Type B pancreatic cell (in vitro differentiated cells): ENCODE measurements around the gene MAP3K2. TPM values are rescaled to one million over a fixed set of nuclear protein-coding genes. Genes with fewer than 3 reads are reported as not detected.

Source experiments
- DNase-seq: peaks from one replicate; pipeline ENCODE4 v3.0.0; 2021; ENCODE audit warnings: mixed read lengths; ENCODE audit not compliant: unreplicated experiment; ENCODE audit errors: extremely low spot score
- H3K27ac Mint-ChIP-seq: 2 replicates; pipeline ENCODE4 v1.8.0; 2021; ENCODE audit warnings: mild to moderate bottlenecking, mixed read lengths
- H3K27me3 Mint-ChIP-seq: 2 replicates; pipeline ENCODE4 v1.8.0; 2021; ENCODE audit warnings: mixed read lengths
- H3K36me3 Mint-ChIP-seq: 2 replicates; pipeline ENCODE4 v1.8.0; 2021; ENCODE audit warnings: mixed read lengths
- H3K4me1 Mint-ChIP-seq: one replicate; pipeline ENCODE4 v1.8.0; 2021; ENCODE audit warnings: mixed read lengths; ENCODE audit not compliant: unreplicated experiment
- H3K4me3 Mint-ChIP-seq: 2 replicates; pipeline ENCODE4 v1.8.0; 2021; ENCODE audit warnings: mild to moderate bottlenecking, mixed read lengths
- H3K9me3 Mint-ChIP-seq: 2 replicates; pipeline ENCODE4 v1.8.0; 2021; ENCODE audit warnings: mixed read lengths
- CTCF ChIP-seq: fragments of 200-600 bp; sonication (generic); conservative IDR thresholded peaks from 2 replicates; pipeline ENCODE4 v1.5.0; 2021; ENCODE audit warnings: antibody characterized with exemption, mild to moderate bottlenecking
- total RNA-seq: library from RNA; stranded (reverse); gene quantifications from 2 replicates; pipeline ENCODE4 v1.2.1, GENCODE V29; 2021; ENCODE audit warnings: low replicate concordance

Gene MAP3K2
- total RNA-seq, 1 donor from 2014 or later: 30.8 TPM

GRCh38 chr2:127429291-127429690 is 41.5 kb upstream of the MAP3K2 start:
- Mint-ChIP-seq H3K4me3 (no peak overlapping the region), H3K27me3 (peaks cover 15% of the 10 kb centered on the region), H3K36me3 (no peaks in the 10 kb centered on the region), H3K4me1 (peaks cover 13% of the 10 kb centered on the region), H3K9me3 (no peaks in the 10 kb centered on the region), H3K27ac (no peak overlapping the region)
- no peak for DNase-seq
- no peak for TF ChIP-seq CTCF

- no peak overlapping the region for H3K27ac Mint-ChIP-seq
- no peak for TF ChIP-seq CTCF
- no peak overlapping the region for H3K4me3 Mint-ChIP-seq
- H3K9me3 Mint-ChIP-seq: no peaks in the 10 kb centered on the region
- peaks cover 20% of the 10 kb centered on the region for H3K27me3 Mint-ChIP-seq
- no peaks in the 10 kb centered on the region for H3K36me3 Mint-ChIP-seq
- H3K4me1 Mint-ChIP-seq: peaks cover 17% of the 10 kb centered on the region
- DNase-seq: no peak
Measured at GRCh38 chr2:127428815-127429109, 41.0 kb upstream of the MAP3K2 start.

GRCh38 chr2:127428057-127428814 is 40.5 kb upstream of the MAP3K2 start:
- Mint-ChIP-seq H3K36me3 (no peaks in the 10 kb centered on the region), H3K4me3 (no peak overlapping the region), H3K4me1 (peaks cover 20% of the 10 kb centered on the region), H3K9me3 (no peaks in the 10 kb centered on the region), H3K27me3 (peaks cover 25% of the 10 kb centered on the region), H3K27ac (no peak overlapping the region)
- DNase-seq: peak; percentile 64
- TF ChIP-seq CTCF: no peak

GRCh38 chr2:127427376-127428056 is 39.7 kb upstream of the MAP3K2 start:
- Mint-ChIP-seq H3K4me1 (peaks cover 20% of the 10 kb centered on the region), H3K27ac (no peak overlapping the region), H3K9me3 (no peaks in the 10 kb centered on the region), H3K27me3 (peaks cover 31% of the 10 kb centered on the region), H3K36me3 (no peaks in the 10 kb centered on the region), H3K4me3 (no peak overlapping the region)
- DNase-seq: no peak
- TF ChIP-seq CTCF: no peak

GRCh38 chr2:127426501-127427354 is 39.0 kb upstream of the MAP3K2 start:
- Mint-ChIP-seq H3K36me3 (no peaks in the 10 kb centered on the region), H3K4me1 (peaks cover 13% of the 10 kb centered on the region), H3K4me3 (no peak overlapping the region), H3K9me3 (no peaks in the 10 kb centered on the region), H3K27me3 (peaks cover 39% of the 10 kb centered on the region), H3K27ac (no peak overlapping the region)
- TF ChIP-seq CTCF: no peak
- no peak for DNase-seq
